NCI-H748 (cell line): ENCODE data around the gene SMARCD3.

Experiments used
- DNase-seq: peaks from one replicate; lab custom pipeline; 2025; ENCODE audit not compliant: unreplicated experiment; lab: John Stamatoyannopoulos, UW

Gene SMARCD3

GRCh38 chr7:151211155-151211772 lies 37.2 kb downstream of the SMARCD3 start:
- no peak for DNase-seq

DNA sequence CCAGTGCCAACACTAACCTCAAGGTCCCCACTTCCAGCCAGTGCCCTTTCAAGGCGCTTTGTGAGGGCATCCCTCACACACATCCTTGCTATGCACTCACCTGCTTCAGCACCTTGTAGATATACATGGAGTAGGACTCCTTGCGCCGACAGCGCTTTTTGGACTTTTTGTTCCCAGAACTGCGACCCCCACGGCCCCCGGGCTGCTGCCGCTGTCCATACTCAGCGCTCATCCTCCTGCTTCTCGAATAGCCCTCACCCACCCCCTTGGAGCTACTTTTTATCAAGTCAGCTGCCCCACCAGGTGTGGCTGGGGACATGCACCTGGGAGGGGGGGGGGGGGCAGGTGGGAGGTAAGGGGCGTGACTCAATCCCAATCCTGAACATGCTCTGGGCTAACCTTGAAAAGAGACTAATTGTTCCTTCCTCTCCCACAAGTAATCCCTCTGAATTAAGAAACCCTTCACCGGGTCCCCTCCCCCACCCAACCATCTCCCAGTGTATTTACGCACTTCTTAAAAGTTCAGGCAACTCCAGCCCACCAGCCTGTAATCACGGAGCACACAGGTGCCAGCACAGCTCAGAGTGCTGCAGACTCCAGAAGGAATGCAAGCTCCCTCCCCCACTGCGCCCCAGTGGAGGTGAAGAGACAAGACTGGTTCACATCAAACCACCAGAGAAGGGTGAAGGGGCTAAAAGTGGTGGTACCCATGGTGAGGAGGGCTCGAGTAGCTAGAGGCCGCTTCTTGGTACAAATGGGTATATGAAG lies 38.2 kb downstream of the SMARCD3 start, which contains the start of gene H2BK1:
H2BK1 (minus strand) TSS at position 402 of the 768 bp plus-strand sequence; CDS start at position 232, 170 bp downstream.
- no peak for DNase-seq

DNA sequence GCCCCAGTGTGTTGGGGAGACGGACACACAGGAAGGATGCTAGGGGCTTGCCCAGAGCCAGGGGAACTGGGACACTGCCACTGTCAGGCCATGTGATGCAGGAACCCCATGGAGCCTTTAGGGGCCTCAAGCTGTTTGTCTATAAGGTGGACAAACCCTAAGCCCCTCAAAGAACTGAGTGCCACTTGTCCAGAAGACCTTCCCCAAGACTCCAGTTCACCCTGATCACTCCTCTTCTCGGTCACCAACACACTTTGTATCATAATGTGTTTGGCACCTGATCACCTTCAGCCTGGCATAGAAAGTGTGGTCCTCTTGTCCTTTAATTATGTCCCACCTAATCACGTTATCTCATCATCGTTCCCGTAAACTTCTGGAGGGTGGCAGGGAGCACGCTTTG lies 38.9 kb downstream of the SMARCD3 start:
- DNase-seq = no peak

DNA sequence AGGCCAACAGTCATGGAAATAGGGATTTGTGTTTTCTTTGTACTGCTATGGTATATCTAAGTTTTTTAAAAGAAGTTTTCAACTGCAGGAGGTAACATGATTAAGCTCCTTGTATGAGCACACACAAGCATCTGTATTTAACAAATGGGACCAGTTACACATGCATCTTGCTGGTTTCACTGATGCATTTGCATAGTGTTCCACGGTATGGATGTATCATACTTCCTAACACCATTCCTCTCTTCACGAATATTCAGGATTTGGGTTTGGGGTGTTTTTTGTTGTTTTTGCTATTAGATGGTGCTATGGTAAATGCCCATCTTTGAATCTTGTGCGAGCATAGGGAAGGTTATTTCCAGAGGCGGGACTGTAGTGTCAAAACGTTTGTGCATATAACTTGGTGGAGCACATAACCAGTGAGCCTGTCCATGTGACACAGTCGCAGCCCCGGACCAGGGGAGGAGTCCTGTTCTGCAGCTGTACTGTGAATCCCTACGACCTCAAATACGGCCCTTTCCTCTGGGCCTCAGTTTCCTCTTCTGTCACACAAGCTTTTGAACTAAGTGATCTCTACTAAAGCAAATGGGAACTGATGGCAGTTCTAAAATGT lies 40.1 kb downstream of the SMARCD3 start:
- DNase-seq = no peak

GRCh38 chr7:151207804-151208203 lies 40.7 kb downstream of the SMARCD3 start:
- DNase-seq = no peak

GRCh38 chr7:151207315-151207714 lies 41.2 kb downstream of the SMARCD3 start:
- no peak for DNase-seq

DNA sequence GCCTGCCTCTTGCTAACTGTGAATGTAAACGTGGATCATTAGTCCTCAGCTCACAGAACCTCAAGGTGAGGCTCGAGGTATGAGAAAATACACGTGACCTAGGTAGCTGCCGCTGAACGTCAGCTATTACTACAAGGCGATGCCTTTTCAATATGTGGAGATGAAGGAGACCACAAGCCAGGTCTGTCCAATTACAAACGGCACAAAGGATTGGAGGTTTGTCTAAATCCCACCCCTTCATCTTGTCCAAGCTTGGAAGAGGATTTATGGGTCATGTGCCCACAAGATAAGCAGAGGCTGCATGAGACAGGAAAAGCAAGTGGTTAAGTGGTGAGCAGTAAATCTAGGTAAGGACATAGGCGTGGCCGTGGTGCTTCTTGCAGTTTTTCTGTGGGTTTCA lies 41.6 kb downstream of the SMARCD3 start:
- no peak for DNase-seq

DNA sequence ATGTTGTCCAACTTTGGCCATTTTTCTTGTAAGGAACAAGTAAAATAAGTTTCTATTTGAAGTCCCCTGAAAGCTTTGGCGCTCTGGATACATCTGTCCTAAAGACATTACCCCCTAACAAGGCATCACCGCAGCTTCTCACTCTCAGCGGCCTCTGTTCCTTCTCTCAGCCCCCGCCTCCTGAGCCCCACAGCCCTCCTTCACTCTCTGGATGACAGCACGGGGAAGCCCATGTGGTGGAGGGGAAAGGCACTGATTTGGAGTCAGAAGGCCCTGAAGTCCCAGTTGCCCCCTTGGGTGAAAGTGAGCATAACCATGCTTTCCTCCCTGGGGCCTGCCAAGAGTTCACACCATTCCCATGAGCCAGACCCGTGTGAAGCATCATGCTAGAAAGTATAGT lies 42.8 kb downstream of the SMARCD3 start:
- no peak for DNase-seq

GRCh38 chr7:151204383-151205032 lies 44.0 kb downstream of the SMARCD3 start:
- DNase-seq = no peak

GRCh38 chr7:151202836-151203235 lies 45.7 kb downstream of the SMARCD3 start:
- DNase-seq = no peak

DNA sequence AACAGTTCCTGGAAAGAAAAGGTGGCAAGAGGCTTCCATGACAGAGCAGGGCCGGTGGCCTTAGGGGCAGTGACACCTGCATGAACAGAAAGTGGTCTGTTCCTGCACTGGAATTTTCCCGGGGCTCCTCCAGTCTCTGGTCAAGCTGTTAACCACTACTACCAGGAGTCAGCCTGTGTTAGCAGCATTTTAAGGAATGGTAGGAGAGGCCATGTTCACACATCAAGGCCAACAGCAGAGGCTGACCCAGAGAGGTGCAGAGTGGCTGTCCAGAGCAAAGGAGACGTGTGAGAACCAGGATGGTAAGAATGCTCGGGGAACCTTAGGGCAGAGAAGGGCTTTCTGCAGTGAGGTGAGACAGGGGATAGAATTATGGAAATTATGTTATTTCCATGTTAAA lies 46.7 kb downstream of the SMARCD3 start:
- no peak for DNase-seq

DNA sequence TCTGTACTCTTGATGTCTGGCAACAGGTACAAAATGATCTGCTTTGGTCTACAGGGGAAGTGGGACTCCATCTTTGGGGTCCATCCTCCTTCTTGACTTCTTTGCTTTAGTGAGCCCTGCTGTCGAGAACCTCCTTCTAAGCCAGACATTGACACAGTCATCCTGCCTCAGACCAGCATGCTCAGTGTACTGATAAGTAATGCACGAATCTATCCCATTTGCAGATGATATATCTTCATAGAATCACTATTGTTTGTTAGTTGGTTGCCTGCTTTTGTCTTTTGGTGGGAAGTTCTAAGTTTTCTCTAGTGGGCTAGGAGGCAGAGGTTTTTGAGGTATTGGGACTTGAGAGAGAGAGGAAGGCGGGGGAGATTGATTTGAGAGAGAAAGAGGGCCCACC lies 47.1 kb downstream of the SMARCD3 start:
- no peak for DNase-seq

- peak; percentile 12 for DNase-seq
Measured at GRCh38 chr7:151198945-151199848, 49.3 kb downstream of the SMARCD3 start.

- DNase-seq = no peak
Measured at GRCh38 chr7:151197932-151198331, 50.6 kb downstream of the SMARCD3 start.

- no peak for DNase-seq
Measured at GRCh38 chr7:151195616-151196450, 52.7 kb downstream of the SMARCD3 start.

- no peak for DNase-seq
Measured at GRCh38 chr7:151194188-151194587, 54.3 kb downstream of the SMARCD3 start.

DNA sequence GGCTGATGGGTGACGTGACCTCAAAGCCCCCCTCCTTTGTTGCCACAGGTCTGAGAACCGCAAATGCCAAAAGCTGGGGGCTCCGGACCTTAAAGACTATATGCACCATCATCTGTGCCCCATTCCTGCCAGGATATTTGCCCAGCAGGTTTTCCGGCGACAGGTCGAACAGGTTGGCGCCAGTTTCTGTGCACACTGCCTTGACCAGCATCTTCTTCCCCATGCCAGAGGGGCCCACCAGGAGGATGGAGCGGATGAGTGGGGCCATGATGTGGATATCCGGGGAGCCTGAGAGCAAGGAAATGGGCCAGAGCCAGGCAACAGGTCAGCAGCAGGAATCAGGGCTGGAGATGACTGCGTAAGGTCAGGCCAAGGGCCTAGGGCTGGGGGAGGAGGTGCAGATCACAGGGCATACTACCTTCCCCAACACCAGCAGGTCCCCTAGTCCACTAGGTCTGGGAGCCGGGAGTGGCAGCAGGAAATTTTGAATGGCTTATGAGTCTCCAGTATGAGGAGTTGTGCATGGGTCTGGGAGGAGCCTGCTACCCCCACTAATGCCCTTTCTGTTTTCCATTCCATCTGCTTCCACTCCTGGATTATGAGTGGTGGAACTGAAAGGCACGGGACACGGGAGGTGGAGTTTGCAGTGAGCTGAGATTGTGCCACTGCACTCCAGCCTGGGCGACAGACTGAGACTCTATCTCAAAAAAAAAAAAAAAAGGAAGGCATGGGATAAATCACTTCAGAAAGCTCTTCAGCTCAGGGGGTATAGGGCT lies 55.1 kb downstream of the SMARCD3 start:
- no peak for DNase-seq

- no peak for DNase-seq
Measured at GRCh38 chr7:151192002-151192539, 56.4 kb downstream of the SMARCD3 start.

GRCh38 chr7:151191544-151191943 lies 57.0 kb downstream of the SMARCD3 start:
- DNase-seq = no peak
